Esophagus squamous epithelium (tissue), 4 donors: ENCODE results near the gene PREX1.

Experiments used
- POLR2A ChIP-seq, 4 donors: fragments of 450-650 bp; IDR thresholded peaks; one replicate each; pipeline ENCODE4 v1.6.1; 2017; ENCODE audit warnings: antibody characterized with exemption in 4 of 4, mild to moderate bottlenecking in 4 of 4, moderate library complexity in 3 of 4
- TF ChIP-seq, protein P1 (sequence below), 6 experiments: fragments of 450-650 bp in 4 of 6; fragments of 200-600 bp in 2 of 6; sonication (generic) in 2 of 6; IDR thresholded peaks; one replicate each; pipeline ENCODE4 v1.5.1; 2016 to 2019; ENCODE audit warnings: antibody characterized with exemption in 6 of 6, mild to moderate bottlenecking in 4 of 6, moderate library complexity in 4 of 6

- no peak for TF ChIP-seq POLR2A (IDR thresholded peaks at IDR 0.05)
- TF ChIP-seq, protein P1, sequence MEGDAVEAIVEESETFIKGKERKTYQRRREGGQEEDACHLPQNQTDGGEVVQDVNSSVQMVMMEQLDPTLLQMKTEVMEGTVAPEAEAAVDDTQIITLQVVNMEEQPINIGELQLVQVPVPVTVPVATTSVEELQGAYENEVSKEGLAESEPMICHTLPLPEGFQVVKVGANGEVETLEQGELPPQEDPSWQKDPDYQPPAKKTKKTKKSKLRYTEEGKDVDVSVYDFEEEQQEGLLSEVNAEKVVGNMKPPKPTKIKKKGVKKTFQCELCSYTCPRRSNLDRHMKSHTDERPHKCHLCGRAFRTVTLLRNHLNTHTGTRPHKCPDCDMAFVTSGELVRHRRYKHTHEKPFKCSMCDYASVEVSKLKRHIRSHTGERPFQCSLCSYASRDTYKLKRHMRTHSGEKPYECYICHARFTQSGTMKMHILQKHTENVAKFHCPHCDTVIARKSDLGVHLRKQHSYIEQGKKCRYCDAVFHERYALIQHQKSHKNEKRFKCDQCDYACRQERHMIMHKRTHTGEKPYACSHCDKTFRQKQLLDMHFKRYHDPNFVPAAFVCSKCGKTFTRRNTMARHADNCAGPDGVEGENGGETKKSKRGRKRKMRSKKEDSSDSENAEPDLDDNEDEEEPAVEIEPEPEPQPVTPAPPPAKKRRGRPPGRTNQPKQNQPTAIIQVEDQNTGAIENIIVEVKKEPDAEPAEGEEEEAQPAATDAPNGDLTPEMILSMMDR (IDR thresholded peaks at IDR 0.05): no peak
These were observed 222.2 kb downstream of the PREX1 start for GRCh38 chr20:48605364-48606171.
